Pancreas (tissue), 10 donors: ENCODE results near the gene CNPY1. TPM values are rescaled to one million over a fixed set of nuclear protein-coding genes. Genes with fewer than 3 reads are reported as not detected.

Experiments used
- ATAC-seq, 4 donors: fragments of 200-7000 bp; cut with Tn5 transposase; one replicate each; pipeline versions ENCODE4 v1.8.0 to v1.9.1; 2020; ENCODE audit warnings: mild to moderate bottlenecking in 4 of 4, moderate library complexity in 4 of 4
- DNase-seq, 6 donors: peaks; one replicate each; pipeline ENCODE4 v3.0.0-alpha.2; 2020
- FAIRE-seq: peaks from 2 replicates; lab custom pipeline; 2012; peaks lifted over from hg19 to GRCh38; lab: Jason Lieb, UNC
- H3K27ac ChIP-seq, 4 donors: fragments of 200-600 bp; sonication (generic); 1 replicate in 3 of 4; 2 replicates in 1 of 4; pipeline versions ENCODE4 v1.5.0 to v1.8.0; 2020
- H3K27me3 ChIP-seq, 4 donors: fragments of 200-600 bp; one replicate each; pipeline ENCODE4 v1.8.0; 2021
- H3K36me3 ChIP-seq, 3 donors: fragments of 200-600 bp; sonication (generic) in 1 of 3; one replicate each; pipeline versions ENCODE4 v1.5.0 to v1.8.0; 2020 to 2021
- H3K4me1 ChIP-seq, 3 donors: fragments of 200-600 bp; one replicate each; pipeline ENCODE4 v1.8.0; 2021
- H3K4me3 ChIP-seq, 4 donors: fragments of 200-600 bp; sonication (generic) in 2 of 4; one replicate each; pipeline versions ENCODE4 v1.5.0 to v1.8.0; 2020 to 2021
- H3K9me3 ChIP-seq, 4 donors: fragments of 200-600 bp; one replicate each; pipeline ENCODE4 v1.8.0; 2021
- WGBS, 2 donors: extraction: QIAGEN DNeasy Blood & Tissue Kit; methylation state at CpG; one replicate each; pipeline ENCODE4 v1.1.7; 2013; 5-methylcytosine and 5-hydroxymethylcytosine counted together
- intact Hi-C, 3 donors: fragments of 100-400 bp; cut with DNase I; formaldehyde crosslinking; loops; one replicate each; pipeline versions ENCODE4 v1.11.1 to v1.14.2; 2022
- polyA plus RNA-seq, 2 donors: library from polyadenylated mRNA; stranded (reverse); fragments of 200-250 nt; gene quantifications; one replicate each; pipeline ENCODE4 v1.2.3, GENCODE V29; 2013
- total RNA-seq, 6 donors: library from RNA; stranded (reverse); fragmentation: NEBNext Ultra II Directional in 4 of 6; extraction: Animal tissue kit (Norgen Biotek cat#: 25700) in 4 of 6; gene quantifications; one replicate each; pipeline versions ENCODE4 v1.2.1 to v1.2.4, GENCODE V29; 2021 to 2023
- TF ChIP-seq, protein P1 (sequence below), 4 donors: fragments of 200-600 bp; sonication (generic) in 3 of 4; IDR thresholded peaks; one replicate each; pipeline versions ENCODE4 v1.5.0 to v1.8.0; 2021; ENCODE audit warnings: antibody characterized with exemption in 4 of 4
- donor health status: healthy with polysubstance abuse.
- donor health status: DM: no; HTN: no; CAD: no; lungs with moderate emphysema.
- donor health status: DM: no; HTN: no; CAD: no.
- donor health status: control.
- donor health status: control.
- donor health status: Bipolar disorder and iron deficiency.
- donor health status: DM: yes; HTN: yes; CAD: no.
- donor health status: DM: no; HTN: no; CAD: no.
- donor health status: DM: no; HTN: no; CAD: no.
- donor health status: DM: yes; HTN: yes; CAD: no.

Gene CNPY1
- total and polyA plus RNA-seq, 8 donors = not detected

DNA sequence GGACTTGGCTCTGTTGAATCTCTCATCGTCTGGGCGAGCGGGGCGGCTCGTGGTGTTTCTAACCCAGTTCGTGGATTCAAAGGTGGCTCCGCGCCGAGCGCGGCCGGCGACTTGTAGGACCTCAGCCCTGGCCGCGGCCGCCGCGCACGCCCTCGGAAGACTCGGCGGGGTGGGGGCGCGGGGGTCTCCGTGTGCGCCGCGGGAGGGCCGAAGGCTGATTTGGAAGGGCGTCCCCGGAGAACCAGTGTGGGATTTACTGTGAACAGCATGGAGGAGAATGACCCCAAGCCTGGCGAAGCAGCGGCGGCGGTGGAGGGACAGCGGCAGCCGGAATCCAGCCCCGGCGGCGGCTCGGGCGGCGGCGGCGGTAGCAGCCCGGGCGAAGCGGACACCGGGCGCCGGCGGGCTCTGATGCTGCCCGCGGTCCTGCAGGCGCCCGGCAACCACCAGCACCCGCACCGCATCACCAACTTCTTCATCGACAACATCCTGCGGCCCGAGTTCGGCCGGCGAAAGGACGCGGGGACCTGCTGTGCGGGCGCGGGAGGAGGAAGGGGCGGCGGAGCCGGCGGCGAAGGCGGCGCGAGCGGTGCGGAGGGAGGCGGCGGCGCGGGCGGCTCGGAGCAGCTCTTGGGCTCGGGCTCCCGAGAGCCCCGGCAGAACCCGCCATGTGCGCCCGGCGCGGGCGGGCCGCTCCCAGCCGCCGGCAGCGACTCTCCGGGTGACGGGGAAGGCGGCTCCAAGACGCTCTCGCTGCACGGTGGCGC is 88.1 kb downstream of the CNPY1 start, which contains the start of gene EN2:
TSS of gene EN2 (plus strand) at position 19 of the 767 bp plus-strand sequence. CDS start at position 268, 249 bp downstream.
- TF ChIP-seq, protein P1, sequence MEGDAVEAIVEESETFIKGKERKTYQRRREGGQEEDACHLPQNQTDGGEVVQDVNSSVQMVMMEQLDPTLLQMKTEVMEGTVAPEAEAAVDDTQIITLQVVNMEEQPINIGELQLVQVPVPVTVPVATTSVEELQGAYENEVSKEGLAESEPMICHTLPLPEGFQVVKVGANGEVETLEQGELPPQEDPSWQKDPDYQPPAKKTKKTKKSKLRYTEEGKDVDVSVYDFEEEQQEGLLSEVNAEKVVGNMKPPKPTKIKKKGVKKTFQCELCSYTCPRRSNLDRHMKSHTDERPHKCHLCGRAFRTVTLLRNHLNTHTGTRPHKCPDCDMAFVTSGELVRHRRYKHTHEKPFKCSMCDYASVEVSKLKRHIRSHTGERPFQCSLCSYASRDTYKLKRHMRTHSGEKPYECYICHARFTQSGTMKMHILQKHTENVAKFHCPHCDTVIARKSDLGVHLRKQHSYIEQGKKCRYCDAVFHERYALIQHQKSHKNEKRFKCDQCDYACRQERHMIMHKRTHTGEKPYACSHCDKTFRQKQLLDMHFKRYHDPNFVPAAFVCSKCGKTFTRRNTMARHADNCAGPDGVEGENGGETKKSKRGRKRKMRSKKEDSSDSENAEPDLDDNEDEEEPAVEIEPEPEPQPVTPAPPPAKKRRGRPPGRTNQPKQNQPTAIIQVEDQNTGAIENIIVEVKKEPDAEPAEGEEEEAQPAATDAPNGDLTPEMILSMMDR (IDR thresholded peaks at IDR 0.05) = no peak
- peak in 2 of 6 donors; percentile 67 to 85 for DNase-seq
- no peaks in the 10 kb centered on the region for H3K9me3 ChIP-seq
- 2 to 3% methylated on average over 46 to 105 of the region's 105 CpGs for WGBS, 2 donors
- peak in 2 of 4 donors; percentile 16 to 34 for ATAC-seq
- H3K4me1 ChIP-seq = peaks cover 0 to 12% (median 0%) of the 10 kb centered on the region in 3 donors
- no peak for FAIRE-seq
- no peaks in the 10 kb centered on the region for H3K36me3 ChIP-seq
- H3K4me3 ChIP-seq = peak within 1 kb of the TSS; percentile 8 to 57 (median 30)
- H3K27me3 ChIP-seq = peaks cover 9 to 76% (median 20%) of the 10 kb centered on the region in 4 donors
- intact Hi-C loops = no loop called here
- no peak within 1 kb of the TSS for H3K27ac ChIP-seq

DNA sequence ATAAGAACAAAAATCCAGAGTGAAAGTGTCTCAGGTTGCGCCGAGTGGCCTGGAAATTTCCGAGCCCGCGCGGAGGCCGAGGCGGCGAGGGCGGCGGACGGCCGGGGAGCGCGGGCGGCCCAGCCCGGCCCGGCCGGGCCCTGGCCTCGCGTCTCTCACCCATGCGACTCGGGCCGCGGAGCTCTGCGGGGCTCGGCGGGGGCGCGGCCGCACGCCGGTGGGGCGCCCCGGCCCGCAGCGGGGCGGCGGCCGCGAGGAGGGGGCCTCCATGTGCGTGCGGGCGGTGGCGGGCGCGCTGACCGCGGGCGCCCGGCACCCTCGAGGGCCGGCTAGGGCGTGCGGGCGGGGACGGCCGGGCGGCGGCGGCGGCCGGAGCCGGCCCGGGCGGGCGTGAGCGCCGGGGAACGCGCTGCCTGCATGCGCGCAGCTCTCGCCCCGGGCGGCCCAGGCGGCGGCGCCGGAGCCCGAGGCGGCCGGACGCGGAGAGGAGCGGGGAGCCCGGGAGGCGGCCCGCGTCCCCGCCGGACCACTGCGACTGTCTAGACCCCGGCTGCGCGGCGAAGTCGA is 88.7 kb downstream of the CNPY1 start:
- Histone ChIP-seq H3K27ac (no peak overlapping the region), H3K4me1 (peaks cover 0 to 12% (median 0%) of the 10 kb centered on the region in 3 donors), H3K9me3 (no peaks in the 10 kb centered on the region), H3K27me3 (peaks cover 9 to 77% (median 20%) of the 10 kb centered on the region in 4 donors), H3K4me3 (peak overlapping the region; percentile 8 to 57 (median 30)), H3K36me3 (no peaks in the 10 kb centered on the region)
- intact Hi-C loops = no loop called here
- DNase-seq (no peak), ATAC-seq (peak in 2 of 4 donors; percentile 19 to 41), FAIRE-seq (no peak)
- WGBS, 2 donors = 4 to 5% methylated on average over 41 to 98 of the region's 98 CpGs
- TF ChIP-seq, protein P1 (IDR thresholded peaks at IDR 0.05) = no peak

DNA sequence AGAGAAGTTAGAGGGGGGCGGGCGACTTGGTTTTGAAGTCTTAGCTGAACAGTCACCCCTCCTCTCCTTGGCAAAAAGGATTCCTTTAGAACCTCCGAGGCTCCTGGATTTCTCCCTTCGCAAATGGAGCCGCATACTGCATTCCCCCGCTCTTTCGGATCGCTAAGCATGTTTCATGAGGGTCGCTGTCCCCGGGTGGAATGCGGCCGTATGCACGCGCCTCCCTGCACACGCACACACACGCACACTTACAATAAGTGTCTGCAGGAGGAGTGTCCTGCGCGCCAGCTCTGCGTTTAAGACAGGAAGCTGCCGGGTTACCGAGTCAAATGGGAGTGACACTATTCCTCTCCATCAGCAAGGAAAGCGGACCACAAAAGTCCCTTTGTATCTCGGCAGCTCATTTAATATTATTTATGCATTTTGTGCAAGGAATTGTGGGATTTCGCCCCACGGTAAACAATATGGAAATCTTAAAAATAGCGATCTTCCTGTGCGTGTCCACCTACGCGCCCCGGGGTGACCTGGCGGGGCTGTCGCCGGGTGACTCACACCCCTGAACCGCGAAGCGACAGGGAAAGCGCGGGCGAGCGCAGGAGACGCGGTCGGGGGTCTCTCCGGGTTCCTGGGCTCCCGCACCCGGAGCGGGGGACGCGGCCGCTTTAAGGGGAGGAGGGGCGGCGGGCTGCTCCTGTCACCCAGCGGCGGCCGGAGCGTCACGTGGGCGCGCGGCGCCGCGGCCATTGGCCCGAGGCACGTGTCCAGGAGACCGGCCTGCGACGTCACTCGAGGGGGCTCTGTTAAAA is 89.4 kb downstream of the CNPY1 start:
- no peak overlapping the region for H3K27ac ChIP-seq
- peak overlapping the region; percentile 8 to 57 (median 30) for H3K4me3 ChIP-seq
- intact Hi-C loops = no loop called here
- peaks cover 9 to 80% (median 20%) of the 10 kb centered on the region in 4 donors for H3K27me3 ChIP-seq
- no peaks in the 10 kb centered on the region for H3K9me3 ChIP-seq
- DNase-seq (peak; percentile 63 to 87 (median 70)), FAIRE-seq (no peak), ATAC-seq (peak; percentile 89 to 91 (median 90))
- H3K36me3 ChIP-seq = no peaks in the 10 kb centered on the region
- H3K4me1 ChIP-seq = peaks cover 0 to 12% (median 0%) of the 10 kb centered on the region in 3 donors
- TF ChIP-seq, protein P1 (IDR thresholded peaks at IDR 0.05) = no peak
- WGBS, 2 donors = 2% methylated on average over 68 to 69 of the region's 69 CpGs

DNA sequence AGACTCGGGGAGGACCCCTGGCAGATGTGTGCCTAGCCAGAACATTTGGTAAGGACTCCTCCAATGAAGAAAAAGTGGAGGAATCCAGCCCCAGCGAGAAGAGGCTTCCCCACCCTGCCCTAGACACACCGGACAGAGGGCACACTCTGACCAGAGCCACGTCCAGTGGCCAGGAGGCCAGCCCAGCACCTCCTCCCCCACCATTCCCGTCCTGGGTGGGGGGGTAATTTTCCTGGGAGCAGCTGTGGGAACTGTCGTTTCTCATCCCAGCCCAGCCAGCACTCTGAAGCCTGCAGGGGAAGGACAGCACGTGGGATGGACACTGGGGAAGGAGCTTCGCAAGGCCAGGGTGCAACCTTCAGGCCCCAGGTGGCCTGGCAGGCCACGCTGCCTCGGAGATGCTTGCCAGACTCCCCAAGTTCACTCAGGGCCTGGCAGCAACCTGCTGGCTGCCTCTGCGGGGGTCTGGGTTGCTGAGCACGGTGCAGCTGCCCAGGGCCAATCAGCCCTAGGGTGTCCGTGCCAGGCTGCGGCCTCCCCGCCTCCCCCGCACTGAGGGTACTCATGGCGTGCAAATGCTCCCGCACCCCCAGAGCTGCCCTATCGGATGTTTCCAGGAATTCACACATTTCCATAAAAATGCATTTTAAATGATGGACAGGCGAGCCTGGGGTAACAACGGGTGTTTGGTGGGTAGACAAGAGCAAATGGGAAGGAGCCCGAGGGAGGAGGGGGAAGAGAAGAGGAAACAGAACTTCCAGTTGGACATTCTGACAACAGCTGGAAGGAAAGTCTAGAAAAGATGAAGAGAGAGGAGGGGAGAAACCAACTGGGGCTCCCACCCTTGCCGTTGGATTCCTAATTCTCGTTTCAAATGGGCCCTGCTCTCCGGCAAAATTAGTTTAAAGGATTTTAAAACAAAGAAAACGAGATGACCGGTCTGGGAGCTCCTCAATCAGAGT is 90.3 kb downstream of the CNPY1 start:
- 24 to 27% methylated on average over 27 of the region's 27 CpGs for WGBS, 2 donors
- TF ChIP-seq, protein P1 (IDR thresholded peaks at IDR 0.05) = no peak
- Histone ChIP-seq H3K36me3 (no peaks in the 10 kb centered on the region), H3K9me3 (no peaks in the 10 kb centered on the region), H3K4me1 (peaks cover 0 to 12% (median 0%) of the 10 kb centered on the region in 3 donors), H3K4me3 (peak overlapping the region in 2 of 4 donors; percentile 38 to 57), H3K27ac (no peak overlapping the region), H3K27me3 (peaks cover 9 to 81% (median 20%) of the 10 kb centered on the region in 4 donors)
- no peak for FAIRE-seq
- intact Hi-C loops = no loop called here
- no peak for DNase-seq
- no peak for ATAC-seq
